Transverse colon (tissue), 3 donors: ENCODE results near the gene PDE4DIP.
"Not testable (repeated sequence)": the region's sequence is repeated elsewhere in the genome, so short reads cannot be mapped to it uniquely, and the experiment has no call there.

Experiments
- CTCF ChIP-seq, 5 experiments: fragments of 200-600 bp in 3 of 5; fragments of 450-650 bp in 2 of 5; sonication (generic) in 3 of 5; IDR thresholded peaks; 1 replicate in 2 of 5; 2 replicates in 3 of 5; pipeline ENCODE4 v1.5.1; 2016 to 2017; ENCODE audit warnings: antibody characterized with exemption in 5 of 5, inconsistent platforms in 3 of 5, mild to moderate bottlenecking in 2 of 5, moderate library complexity in 1 of 5
- POLR2A ChIP-seq: fragments of 450-650 bp; IDR thresholded peaks from one replicate; pipeline ENCODE4 v1.6.1; 2016; ENCODE audit warnings: antibody characterized with exemption, mild to moderate bottlenecking, moderate library complexity

- TF ChIP-seq POLR2A; CTCF (IDR thresholded peaks at IDR 0.05): not testable (repeated sequence)
Measured at GRCh38 chr1:148845068-148845467, 840 bp downstream of the PDE4DIP start.
